Activated naive CD4-positive, alpha-beta T cell treated with anti-CD3 and anti-CD28 coated beads for 36 hours (primary cell): ENCODE results near the gene PDE5A. TPM values are rescaled to one million over a fixed set of nuclear protein-coding genes. Genes with fewer than 3 reads are reported as not detected.
A peak's percentile ranks its signal among the peaks of the same experiment; 100 is the strongest.
"Not testable (repeated sequence)": the region's sequence is repeated elsewhere in the genome, so short reads cannot be mapped to it uniquely, and the experiment has no call there.

Experiments used
- CTCF ChIA-PET: fragments of 350-600 bp; sonication (Branson Sonifier 250); formaldehyde crosslinking; loops from one replicate; lab custom pipeline; 2021; ENCODE audit warnings: antibody characterized with exemption; lab: Charles Lee
- DNase-seq: peaks from one replicate; pipeline ENCODE4 v3.0.0-alpha.2; 2020
- H3K27ac Mint-ChIP-seq: one replicate; pipeline ENCODE4 v1.8.0; 2021; ENCODE audit warnings: mild to moderate bottlenecking, mixed read lengths
- H3K27me3 Mint-ChIP-seq: one replicate; pipeline ENCODE4 v1.8.0; 2021; ENCODE audit warnings: low read depth, mixed read lengths
- H3K36me3 Mint-ChIP-seq: one replicate; pipeline ENCODE4 v1.8.0; 2021; ENCODE audit warnings: low read depth, mixed read lengths
- H3K4me1 Mint-ChIP-seq: one replicate; pipeline ENCODE4 v1.8.0; 2021; ENCODE audit warnings: low read depth, mixed read lengths
- H3K4me3 Mint-ChIP-seq: one replicate; pipeline ENCODE4 v1.8.0; 2021; ENCODE audit warnings: mild to moderate bottlenecking, moderate library complexity, mixed read lengths
- H3K9me3 Mint-ChIP-seq: one replicate; pipeline ENCODE4 v1.8.0; 2021; ENCODE audit warnings: mixed read lengths
- intact Hi-C: fragments of 100-400 bp; cut with micrococcal nuclease; formaldehyde crosslinking; loops from one replicate; pipeline ENCODE4 v1.15.1; 2023
- total RNA-seq, 2 experiments: library from RNA; stranded (reverse); gene quantifications; one replicate each; pipeline ENCODE4 v1.2.3, GENCODE V29; 2021

Gene PDE5A
- total RNA-seq: under 1 TPM; 0.41 to 0.44 TPM

DNA sequence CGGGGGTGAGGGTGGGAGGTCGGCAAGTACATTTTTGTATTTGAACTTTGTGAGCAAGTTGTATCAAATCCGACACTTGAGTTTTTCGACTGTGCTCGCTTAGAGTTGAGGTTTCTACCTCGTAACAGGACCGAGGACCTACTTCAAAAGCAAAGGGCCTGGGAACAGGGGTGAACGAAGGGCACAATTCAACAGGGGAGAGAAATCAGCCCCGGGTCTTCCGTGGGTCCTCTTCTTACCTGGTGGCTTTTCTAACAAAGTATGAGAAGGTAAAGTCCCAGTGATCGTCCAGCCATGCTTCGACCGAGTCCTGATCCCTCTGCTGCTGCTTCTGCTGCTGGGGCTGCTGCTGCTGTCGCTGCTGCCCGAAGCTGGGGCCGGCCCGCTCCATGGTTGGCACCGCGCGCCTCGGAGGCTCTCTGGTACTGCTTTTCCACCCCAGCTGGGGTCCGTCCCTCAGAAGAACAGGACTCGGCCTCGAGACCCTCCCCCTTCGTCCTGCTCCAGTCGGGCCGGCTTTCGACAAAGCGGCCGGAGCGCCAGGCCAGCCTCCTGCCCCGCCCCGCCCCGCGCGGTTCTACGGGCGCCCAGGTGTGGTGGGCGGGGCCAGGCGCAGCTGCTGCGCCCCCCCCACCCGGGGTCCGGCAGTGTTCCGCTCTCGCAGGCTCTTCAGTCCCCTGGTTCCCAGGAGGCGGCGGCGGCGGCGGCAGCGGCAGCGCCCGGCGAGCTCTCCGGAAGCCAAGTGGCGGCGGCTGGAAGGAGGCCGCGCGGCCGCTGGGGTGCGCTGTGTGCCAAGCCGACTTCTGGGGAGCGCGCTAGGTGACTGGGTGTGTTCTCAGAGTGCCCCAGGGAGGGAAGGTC, at the start of gene PDE5A:
Gene PDE5A (minus strand): TSS at position 524 of the 861 bp plus-strand sequence. CDS start 133 bp downstream, at position 391.
- H3K27me3 Mint-ChIP-seq: peaks cover 11% of the 10 kb centered on the region
- H3K4me3 Mint-ChIP-seq: peak within 1 kb of the TSS; percentile 78
- DNase-seq: peak; percentile 83
- H3K27ac Mint-ChIP-seq: no peak within 1 kb of the TSS
- no peaks in the 10 kb centered on the region for H3K36me3 Mint-ChIP-seq
- CTCF ChIA-PET: interaction anchor here (0.6 to 3.0 kb wide), 27 partner anchors 9 to 645 kb away, joined by 3 to 22 read pairs (median 4); no protein-coding TSS in a partner anchor
- H3K4me1 Mint-ChIP-seq: peaks cover 15% of the 10 kb centered on the region
- intact Hi-C loops: loop anchor here (1.0 to 5.0 kb wide), 6 partner anchors 158 to 1469 kb away; partner anchors contain the start of gene MAD2L1
- no peaks in the 10 kb centered on the region for H3K9me3 Mint-ChIP-seq

DNA sequence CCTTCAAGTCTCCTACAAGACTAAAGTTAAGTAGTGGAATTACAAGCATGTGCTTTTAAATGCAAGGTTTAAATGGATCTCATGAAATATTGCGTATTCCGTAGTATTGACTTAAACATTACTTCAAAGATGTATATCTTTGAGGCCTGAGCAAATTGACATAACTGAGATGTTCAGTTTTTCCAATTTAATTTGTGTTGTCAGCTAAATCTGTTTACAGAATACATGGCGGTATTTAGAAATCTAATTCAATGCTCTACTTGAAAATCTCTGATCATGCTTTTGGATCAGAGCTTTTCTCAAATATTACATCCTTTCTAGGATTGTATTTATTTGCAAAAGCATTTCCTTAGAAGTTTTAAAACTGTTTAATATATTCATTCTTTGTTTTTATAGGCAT, 47.5 kb upstream of the PDE5A start:
- no peaks in the 10 kb centered on the region for H3K36me3 Mint-ChIP-seq
- no peaks in the 10 kb centered on the region for H3K4me1 Mint-ChIP-seq
- H3K27me3 Mint-ChIP-seq: peaks cover 2% of the 10 kb centered on the region
- no peak for DNase-seq
- intact Hi-C loops: no loop called here
- no peak overlapping the region for H3K4me3 Mint-ChIP-seq
- H3K9me3 Mint-ChIP-seq: no peaks in the 10 kb centered on the region
- no peak overlapping the region for H3K27ac Mint-ChIP-seq
- CTCF ChIA-PET: interaction anchor here (0.7 kb wide), 1 partner anchor 1751 kb away, joined by 3 read pairs; no protein-coding TSS in a partner anchor

DNA sequence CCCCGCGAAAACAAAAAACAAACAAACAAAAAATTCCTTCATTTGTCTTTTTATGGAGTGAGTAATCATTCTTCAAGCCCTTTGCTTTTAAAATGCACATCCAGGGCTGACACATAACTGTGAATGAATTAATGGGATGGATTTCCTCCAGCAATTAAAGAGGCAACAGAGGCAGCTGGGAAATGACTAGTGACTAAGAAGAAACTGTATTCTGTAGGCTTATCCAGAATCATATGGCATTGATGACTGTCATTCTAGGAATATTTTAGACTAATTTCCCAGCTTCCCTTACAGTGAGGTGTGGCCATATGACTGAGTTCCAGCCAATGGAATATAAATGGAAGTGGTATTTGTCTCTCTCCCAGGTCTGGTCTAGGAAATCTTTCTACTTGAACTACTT, 46.8 kb upstream of the PDE5A start:
- intact Hi-C loops: no loop called here
- no peaks in the 10 kb centered on the region for H3K27me3 Mint-ChIP-seq
- no peaks in the 10 kb centered on the region for H3K36me3 Mint-ChIP-seq
- no peaks in the 10 kb centered on the region for H3K9me3 Mint-ChIP-seq
- no peak for DNase-seq
- no peak overlapping the region for H3K27ac Mint-ChIP-seq
- H3K4me3 Mint-ChIP-seq: no peak overlapping the region
- CTCF ChIA-PET: no interaction called here
- no peaks in the 10 kb centered on the region for H3K4me1 Mint-ChIP-seq

DNA sequence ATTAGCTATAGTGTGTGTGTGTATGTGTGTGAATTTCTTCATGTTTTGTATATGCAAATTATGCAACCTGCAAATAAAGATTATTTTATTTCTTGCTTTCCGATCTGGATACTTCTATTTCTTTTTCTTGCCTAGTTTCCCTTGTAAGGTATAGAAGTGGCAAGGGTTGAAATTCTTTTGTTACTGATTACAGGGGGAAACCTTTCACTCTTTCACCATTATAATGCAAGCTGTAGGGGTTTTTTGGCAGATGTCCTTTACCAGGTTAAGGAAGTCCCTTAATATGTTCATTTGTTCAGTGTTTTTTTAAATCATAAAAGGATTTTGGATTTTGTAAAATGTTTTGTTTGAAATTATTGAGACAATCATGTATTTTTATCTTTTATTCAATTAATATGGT, 44.3 kb upstream of the PDE5A start:
- H3K36me3 Mint-ChIP-seq: no peaks in the 10 kb centered on the region
- CTCF ChIA-PET: no interaction called here
- H3K9me3 Mint-ChIP-seq: no peaks in the 10 kb centered on the region
- intact Hi-C loops: no loop called here
- H3K27me3 Mint-ChIP-seq: no peaks in the 10 kb centered on the region
- no peaks in the 10 kb centered on the region for H3K4me1 Mint-ChIP-seq
- no peak overlapping the region for H3K27ac Mint-ChIP-seq
- no peak for DNase-seq
- H3K4me3 Mint-ChIP-seq: no peak overlapping the region

DNA sequence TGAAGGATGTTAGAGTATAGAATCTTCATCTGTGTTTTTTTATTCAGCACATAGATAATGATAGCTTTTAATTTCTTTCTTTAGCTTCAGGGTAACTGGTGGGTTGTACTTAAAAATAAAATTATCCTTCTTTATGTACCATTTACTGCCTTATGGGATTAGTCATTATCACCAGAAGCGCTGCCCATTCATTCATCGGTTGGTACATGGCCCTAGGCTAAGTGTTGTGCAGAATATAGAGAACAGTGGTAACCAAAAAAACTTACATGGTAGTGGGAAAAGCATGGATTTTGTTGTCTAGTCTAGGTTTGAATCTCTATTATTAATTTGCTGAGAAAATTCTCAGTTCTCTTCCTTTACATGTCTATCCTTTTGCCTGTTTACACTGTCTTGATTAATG, 43.5 kb upstream of the PDE5A start:
- CTCF ChIA-PET: no interaction called here
- Mint-ChIP-seq H3K27me3 (no peaks in the 10 kb centered on the region), H3K4me3 (no peak overlapping the region), H3K9me3 (no peaks in the 10 kb centered on the region), H3K36me3 (no peaks in the 10 kb centered on the region), H3K4me1 (no peaks in the 10 kb centered on the region), H3K27ac (no peak overlapping the region)
- DNase-seq: no peak
- intact Hi-C loops: no loop called here

DNA sequence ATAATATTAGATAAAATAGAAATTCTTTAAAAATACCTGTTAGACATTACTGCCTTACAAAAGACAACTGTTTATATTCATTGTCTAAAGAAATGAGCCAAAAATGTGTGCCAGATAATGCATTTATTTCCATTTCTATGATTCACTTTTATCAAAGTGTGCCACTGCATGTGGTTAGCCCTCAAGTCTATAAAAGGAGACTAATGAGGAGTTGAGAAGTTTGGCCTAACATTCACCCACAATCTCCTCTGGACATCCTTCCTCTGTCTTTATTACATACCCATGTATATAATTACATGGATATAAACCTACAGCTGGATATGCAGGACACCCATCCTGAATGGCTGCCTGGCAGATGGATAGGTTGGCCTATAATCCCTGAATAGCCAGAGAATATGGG, 42.6 kb upstream of the PDE5A start:
- Mint-ChIP-seq H3K36me3 (no peaks in the 10 kb centered on the region), H3K4me1 (no peaks in the 10 kb centered on the region), H3K9me3 (no peaks in the 10 kb centered on the region), H3K27ac (no peak overlapping the region), H3K4me3 (no peak overlapping the region), H3K27me3 (no peaks in the 10 kb centered on the region)
- intact Hi-C loops: no loop called here
- no peak for DNase-seq
- CTCF ChIA-PET: no interaction called here

DNA sequence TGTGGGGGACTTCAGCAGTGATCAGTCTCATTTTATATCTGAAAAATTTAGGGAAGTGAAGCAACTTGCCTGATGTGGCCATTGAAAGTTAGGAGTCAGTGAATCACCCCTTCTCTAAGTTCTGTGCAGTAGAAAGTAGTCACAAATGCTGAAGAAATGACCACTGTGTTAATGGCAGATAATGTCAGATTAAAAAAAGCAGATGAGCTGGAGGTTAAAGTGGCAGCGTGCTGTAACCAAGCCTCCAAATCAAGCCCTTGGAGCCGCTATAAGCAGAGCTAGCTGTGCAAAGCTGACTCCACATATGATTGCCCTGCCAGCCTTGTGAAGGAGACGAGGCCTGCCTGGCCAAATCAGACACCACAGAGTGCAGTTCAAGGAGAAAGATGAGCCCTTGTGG, 39.2 kb upstream of the PDE5A start:
- CTCF ChIA-PET: no interaction called here
- H3K36me3 Mint-ChIP-seq: no peaks in the 10 kb centered on the region
- H3K27me3 Mint-ChIP-seq: peaks cover 7% of the 10 kb centered on the region
- no peak for DNase-seq
- no peak overlapping the region for H3K27ac Mint-ChIP-seq
- intact Hi-C loops: no loop called here
- no peak overlapping the region for H3K4me3 Mint-ChIP-seq
- H3K4me1 Mint-ChIP-seq: no peaks in the 10 kb centered on the region
- no peaks in the 10 kb centered on the region for H3K9me3 Mint-ChIP-seq

DNA sequence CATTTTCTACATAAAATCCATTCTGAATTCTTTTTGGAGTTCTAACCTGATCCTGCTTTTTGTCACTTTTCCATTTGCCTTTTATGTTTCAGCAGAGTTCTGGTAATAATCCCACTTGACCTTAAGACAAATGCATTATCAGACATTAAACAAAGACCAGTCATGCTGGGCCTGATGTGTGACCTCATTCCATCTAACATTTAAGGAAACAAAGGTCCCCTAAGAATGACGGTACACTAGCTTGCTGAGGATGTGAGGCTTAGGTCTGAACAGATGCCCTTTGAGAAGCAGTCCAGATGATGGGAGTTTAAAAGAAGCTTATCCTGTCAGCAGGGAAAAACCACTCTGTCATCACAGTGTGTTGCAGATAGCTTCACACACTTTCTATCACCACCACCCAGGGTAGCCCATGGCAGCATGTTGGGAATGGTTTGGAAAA, 38.1 kb upstream of the PDE5A start:
- Mint-ChIP-seq H3K9me3 (no peaks in the 10 kb centered on the region), H3K4me3 (no peak overlapping the region), H3K27me3 (peaks cover 7% of the 10 kb centered on the region), H3K27ac (no peak overlapping the region), H3K36me3 (no peaks in the 10 kb centered on the region), H3K4me1 (no peaks in the 10 kb centered on the region)
- CTCF ChIA-PET: no interaction called here
- intact Hi-C loops: no loop called here
- DNase-seq: no peak

DNA sequence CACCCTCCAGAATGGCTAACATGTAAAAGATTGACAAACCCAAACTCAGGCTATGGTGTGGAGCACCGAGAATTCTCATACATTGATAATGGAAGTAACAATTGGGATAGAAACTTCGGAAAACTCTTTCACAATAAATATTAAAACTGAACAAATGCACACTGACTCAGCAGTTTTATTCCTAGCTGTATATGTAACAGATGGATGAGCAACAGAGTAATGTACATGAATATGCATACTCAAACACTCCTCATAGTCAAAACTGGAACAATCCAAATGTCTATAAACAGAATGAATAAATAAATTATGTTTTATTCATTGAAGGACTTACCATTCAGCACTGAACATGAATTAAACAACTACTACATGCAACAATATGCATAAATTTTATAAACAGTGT, 37.1 kb upstream of the PDE5A start:
- no peak for DNase-seq
- CTCF ChIA-PET: no interaction called here
- no peak overlapping the region for H3K4me3 Mint-ChIP-seq
- H3K9me3 Mint-ChIP-seq: no peaks in the 10 kb centered on the region
- H3K27me3 Mint-ChIP-seq: peaks cover 12% of the 10 kb centered on the region
- H3K4me1 Mint-ChIP-seq: no peaks in the 10 kb centered on the region
- intact Hi-C loops: no loop called here
- H3K27ac Mint-ChIP-seq: no peak overlapping the region
- H3K36me3 Mint-ChIP-seq: no peaks in the 10 kb centered on the region

DNA sequence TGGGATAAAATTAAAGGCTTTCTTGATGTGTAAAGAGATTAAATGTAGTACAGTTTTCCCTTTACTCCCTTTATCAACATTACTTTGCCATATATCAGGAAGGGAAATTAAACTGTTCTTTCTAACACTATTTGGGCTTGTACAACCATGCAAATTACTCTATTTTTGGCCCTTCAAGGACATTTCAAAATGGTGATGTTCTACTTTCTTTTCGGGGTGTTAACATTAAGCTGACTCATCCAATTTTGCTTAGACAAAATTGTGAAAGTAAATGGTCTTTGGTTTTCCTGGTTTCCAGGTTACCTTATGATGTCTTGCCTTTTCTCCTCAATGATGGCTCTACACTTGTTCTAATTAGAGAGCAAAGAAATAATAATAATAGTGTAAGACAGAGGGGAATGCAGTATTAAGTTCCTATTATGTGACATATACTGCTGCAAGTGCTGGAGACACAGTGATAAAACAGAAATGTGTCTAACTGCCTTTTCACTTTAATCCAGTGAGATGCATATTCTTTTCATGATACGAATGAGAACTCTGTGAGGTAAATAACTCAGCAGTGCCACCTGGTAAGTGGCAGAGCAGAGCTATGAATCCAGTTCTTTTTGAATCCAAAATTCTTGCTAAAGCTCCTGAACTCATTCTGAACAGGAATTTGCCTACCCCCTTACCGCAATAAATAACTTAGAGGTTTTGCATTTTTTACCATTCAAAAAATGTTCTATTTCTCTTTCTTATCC, 35.7 kb upstream of the PDE5A start:
- H3K27me3 Mint-ChIP-seq: peaks cover 12% of the 10 kb centered on the region
- CTCF ChIA-PET: interaction anchor here (0.6 kb wide), 1 partner anchor 42 kb away, joined by 3 read pairs; no protein-coding TSS in a partner anchor
- H3K4me3 Mint-ChIP-seq: no peak overlapping the region
- no peaks in the 10 kb centered on the region for H3K4me1 Mint-ChIP-seq
- H3K9me3 Mint-ChIP-seq: no peaks in the 10 kb centered on the region
- intact Hi-C loops: no loop called here
- no peak overlapping the region for H3K27ac Mint-ChIP-seq
- DNase-seq: no peak
- H3K36me3 Mint-ChIP-seq: no peaks in the 10 kb centered on the region

DNA sequence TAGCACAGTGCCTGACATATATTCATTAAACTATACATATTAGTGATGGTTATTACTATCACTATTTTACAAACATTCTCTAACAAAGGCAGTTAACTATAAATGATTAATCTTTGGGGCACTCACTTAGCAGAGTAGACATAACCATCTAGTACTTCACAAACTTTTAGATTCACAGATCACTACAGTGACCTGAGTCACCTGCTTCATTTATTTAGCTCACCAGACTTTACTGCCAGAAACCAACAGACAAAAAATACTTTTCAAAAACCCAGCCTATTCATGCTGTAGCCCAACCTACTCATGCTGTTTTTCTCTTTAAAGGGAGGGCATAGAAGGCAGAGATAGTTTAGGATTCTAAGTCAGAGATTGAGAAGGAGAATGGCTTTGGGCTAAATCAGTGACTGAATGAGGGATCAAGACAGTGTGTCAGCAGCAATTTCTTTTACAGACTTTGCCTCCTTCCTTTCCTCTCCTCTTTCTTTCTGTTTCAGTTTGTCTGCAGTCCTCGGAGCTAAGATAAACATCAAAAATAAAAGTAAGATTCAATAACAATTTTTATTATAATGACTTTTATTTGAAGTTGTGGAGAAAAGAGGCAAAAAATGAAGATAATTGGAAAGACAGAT, 34.7 kb upstream of the PDE5A start:
- DNase-seq: no peak
- peaks cover 12% of the 10 kb centered on the region for H3K27me3 Mint-ChIP-seq
- H3K4me3 Mint-ChIP-seq: no peak overlapping the region
- intact Hi-C loops: no loop called here
- no peaks in the 10 kb centered on the region for H3K9me3 Mint-ChIP-seq
- CTCF ChIA-PET: no interaction called here
- H3K36me3 Mint-ChIP-seq: no peaks in the 10 kb centered on the region
- no peaks in the 10 kb centered on the region for H3K4me1 Mint-ChIP-seq
- H3K27ac Mint-ChIP-seq: no peak overlapping the region

DNA sequence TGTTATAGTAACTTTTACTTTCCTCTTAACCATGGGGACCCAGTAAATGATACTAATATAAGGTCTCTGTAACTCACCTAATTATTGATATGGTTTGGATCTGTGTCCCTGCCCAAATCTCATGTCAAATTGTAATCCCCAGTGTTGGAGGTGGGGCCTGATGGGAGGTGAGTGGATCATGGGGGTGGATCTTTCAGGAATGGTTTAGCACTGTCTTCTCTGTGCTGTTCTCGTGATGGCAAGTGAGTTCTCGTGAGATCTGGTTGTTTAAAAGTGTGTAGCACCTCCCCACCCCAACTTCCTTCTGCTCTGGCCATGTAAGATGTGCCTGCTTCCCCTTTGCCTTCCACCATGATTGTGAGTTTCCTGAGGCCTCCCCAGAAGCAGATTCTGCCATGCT, 34.0 kb upstream of the PDE5A start:
- H3K9me3 Mint-ChIP-seq, H3K4me3 Mint-ChIP-seq, intact Hi-C loops, H3K27ac Mint-ChIP-seq, CTCF ChIA-PET, H3K36me3 Mint-ChIP-seq, DNase-seq, H3K4me1 Mint-ChIP-seq: not testable (repeated sequence)
- H3K27me3 Mint-ChIP-seq: peaks cover 12% of the 10 kb centered on the region
